ENCODE data around the gene RASL12.

GRCh38 chr15:65095011-65095746 lies 27.4 kb upstream of the RASL12 start:
- TF ChIP-seq GATA2 (IDR thresholded peaks at IDR 0.05; ENCODE audit: low read depth, low read length) (no peak), GATA3 (IDR thresholded peaks at IDR 0.05; ENCODE audit: low read depth, low read length) (no peak)
